ENCODE measurements around the gene DNMT1. TPM values are rescaled to one million over a fixed set of nuclear protein-coding genes. Genes with fewer than 3 reads are reported as not detected.

Gene DNMT1
- total RNA-seq, 1 donor, result 53.0 TPM

- no peaks in the 10 kb centered on the region for H3K27me3 ChIP-seq (ENCODE audit: insufficient read depth, low read length)
- H3K4me3 ChIP-seq (ENCODE audit: low read length), result no peak overlapping the region
- H3K4me1 ChIP-seq (ENCODE audit: insufficient read depth, low read length), result peaks cover 2% of the 10 kb centered on the region
- no peaks in the 10 kb centered on the region for H3K9me3 ChIP-seq (ENCODE audit: low read depth, low read length)
Observed at GRCh38 chr19:10149427-10149826, 45.3 kb downstream of the DNMT1 start.

- peaks cover 30% of the 10 kb centered on the region for H3K4me1 ChIP-seq (ENCODE audit: insufficient read depth, low read length)
- H3K9me3 ChIP-seq (ENCODE audit: low read depth, low read length), result no peaks in the 10 kb centered on the region
- no peak overlapping the region for H3K4me3 ChIP-seq (ENCODE audit: low read length)
- no peaks in the 10 kb centered on the region for H3K27me3 ChIP-seq (ENCODE audit: insufficient read depth, low read length)
Observed at GRCh38 chr19:10146142-10146541, 48.6 kb downstream of the DNMT1 start.

- H3K4me1 ChIP-seq (ENCODE audit: insufficient read depth, low read length), result peaks cover 30% of the 10 kb centered on the region
- no peaks in the 10 kb centered on the region for H3K27me3 ChIP-seq (ENCODE audit: insufficient read depth, low read length)
- no peak overlapping the region for H3K4me3 ChIP-seq (ENCODE audit: low read length)
- H3K9me3 ChIP-seq (ENCODE audit: low read depth, low read length), result no peaks in the 10 kb centered on the region
Observed at GRCh38 chr19:10145031-10145430, 49.7 kb downstream of the DNMT1 start.

GRCh38 chr19:10144361-10144760 is 50.4 kb downstream of the DNMT1 start:
- no peaks in the 10 kb centered on the region for H3K9me3 ChIP-seq (ENCODE audit: low read depth, low read length)
- no peak overlapping the region for H3K4me3 ChIP-seq (ENCODE audit: low read length)
- H3K4me1 ChIP-seq (ENCODE audit: insufficient read depth, low read length), result peaks cover 30% of the 10 kb centered on the region
- no peaks in the 10 kb centered on the region for H3K27me3 ChIP-seq (ENCODE audit: insufficient read depth, low read length)

DNA sequence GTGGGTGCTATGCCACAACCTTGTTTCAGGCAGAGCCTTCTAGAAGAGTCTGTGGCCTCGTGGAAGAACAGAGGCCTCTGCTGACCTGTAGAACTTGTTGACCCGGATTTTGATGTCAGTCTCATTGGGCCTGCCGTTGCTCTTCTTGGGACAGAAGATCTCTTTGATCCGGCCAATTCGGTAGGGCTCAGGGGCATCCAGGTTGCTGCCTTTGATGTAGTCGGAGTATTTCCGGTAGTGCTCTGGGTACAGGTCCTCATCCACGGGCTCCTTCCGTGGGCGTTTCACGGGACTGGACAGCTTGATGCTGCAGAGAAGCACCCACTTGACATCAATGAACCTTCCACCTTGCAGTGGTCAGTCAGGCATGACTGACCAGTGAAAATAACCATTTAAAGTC is 51.1 kb downstream of the DNMT1 start:
- Histone ChIP-seq H3K4me3 (ENCODE audit: low read length) (no peak overlapping the region), H3K27me3 (ENCODE audit: insufficient read depth, low read length) (no peaks in the 10 kb centered on the region), H3K4me1 (ENCODE audit: insufficient read depth, low read length) (peaks cover 30% of the 10 kb centered on the region), H3K9me3 (ENCODE audit: low read depth, low read length) (no peaks in the 10 kb centered on the region)

- no peaks in the 10 kb centered on the region for H3K9me3 ChIP-seq (ENCODE audit: low read depth, low read length)
- H3K4me3 ChIP-seq (ENCODE audit: low read length), result no peak overlapping the region
- H3K27me3 ChIP-seq (ENCODE audit: insufficient read depth, low read length), result no peaks in the 10 kb centered on the region
- H3K4me1 ChIP-seq (ENCODE audit: insufficient read depth, low read length), result peaks cover 30% of the 10 kb centered on the region
Observed at GRCh38 chr19:10142701-10143375, 51.9 kb downstream of the DNMT1 start.

DNA sequence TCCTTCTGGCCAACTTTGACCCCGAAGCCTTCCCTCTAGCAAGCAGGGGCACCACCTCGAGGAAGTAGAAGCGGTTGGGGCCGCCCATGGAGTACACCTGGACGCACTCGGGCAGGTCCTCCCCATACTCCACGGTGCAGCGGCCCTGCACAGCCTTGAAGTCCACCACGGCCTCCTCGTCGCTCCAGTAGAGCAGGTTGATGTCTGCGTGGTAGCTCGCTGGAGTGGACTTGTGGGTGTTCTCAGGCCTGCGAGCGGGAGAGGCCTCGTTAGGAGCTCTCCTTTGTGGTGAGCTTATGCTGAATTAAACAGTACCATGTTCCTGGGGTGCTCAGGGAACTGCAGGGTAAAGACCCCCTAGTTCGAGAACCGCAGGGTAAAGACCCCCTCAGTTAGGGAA is 52.8 kb downstream of the DNMT1 start:
- Histone ChIP-seq H3K4me3 (ENCODE audit: low read length) (no peak overlapping the region), H3K4me1 (ENCODE audit: insufficient read depth, low read length) (peaks cover 30% of the 10 kb centered on the region), H3K9me3 (ENCODE audit: low read depth, low read length) (no peaks in the 10 kb centered on the region), H3K27me3 (ENCODE audit: insufficient read depth, low read length) (no peaks in the 10 kb centered on the region)

- Histone ChIP-seq H3K9me3 (ENCODE audit: low read depth, low read length) (no peaks in the 10 kb centered on the region), H3K4me1 (ENCODE audit: insufficient read depth, low read length) (peaks cover 30% of the 10 kb centered on the region), H3K4me3 (ENCODE audit: low read length) (no peak overlapping the region), H3K27me3 (ENCODE audit: insufficient read depth, low read length) (no peaks in the 10 kb centered on the region)
Observed at GRCh38 chr19:10141479-10141878, 53.3 kb downstream of the DNMT1 start.

DNA sequence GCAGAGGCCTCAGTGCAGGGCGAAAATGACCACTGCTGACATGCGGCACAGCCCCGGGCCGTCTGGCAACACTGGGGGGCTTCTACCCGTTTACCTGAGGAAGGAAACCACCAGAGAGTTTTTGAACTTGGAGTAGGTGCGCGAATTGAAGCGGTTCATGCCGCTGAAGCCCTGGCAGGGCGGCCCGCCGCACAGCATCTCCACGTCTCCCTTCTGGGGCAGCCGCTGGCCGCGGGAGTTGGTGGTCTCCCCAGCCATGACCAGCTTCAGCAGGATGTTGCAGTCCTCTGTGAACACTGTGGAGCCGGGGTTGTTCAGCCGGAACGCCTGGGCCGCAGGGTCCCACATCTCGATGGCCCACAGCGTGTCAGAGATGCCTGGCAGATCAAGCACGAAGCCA is 54.8 kb downstream of the DNMT1 start:
- Histone ChIP-seq H3K4me1 (ENCODE audit: insufficient read depth, low read length) (peaks cover 30% of the 10 kb centered on the region), H3K27me3 (ENCODE audit: insufficient read depth, low read length) (no peaks in the 10 kb centered on the region), H3K4me3 (ENCODE audit: low read length) (no peak overlapping the region), H3K9me3 (ENCODE audit: low read depth, low read length) (no peaks in the 10 kb centered on the region)

DNA sequence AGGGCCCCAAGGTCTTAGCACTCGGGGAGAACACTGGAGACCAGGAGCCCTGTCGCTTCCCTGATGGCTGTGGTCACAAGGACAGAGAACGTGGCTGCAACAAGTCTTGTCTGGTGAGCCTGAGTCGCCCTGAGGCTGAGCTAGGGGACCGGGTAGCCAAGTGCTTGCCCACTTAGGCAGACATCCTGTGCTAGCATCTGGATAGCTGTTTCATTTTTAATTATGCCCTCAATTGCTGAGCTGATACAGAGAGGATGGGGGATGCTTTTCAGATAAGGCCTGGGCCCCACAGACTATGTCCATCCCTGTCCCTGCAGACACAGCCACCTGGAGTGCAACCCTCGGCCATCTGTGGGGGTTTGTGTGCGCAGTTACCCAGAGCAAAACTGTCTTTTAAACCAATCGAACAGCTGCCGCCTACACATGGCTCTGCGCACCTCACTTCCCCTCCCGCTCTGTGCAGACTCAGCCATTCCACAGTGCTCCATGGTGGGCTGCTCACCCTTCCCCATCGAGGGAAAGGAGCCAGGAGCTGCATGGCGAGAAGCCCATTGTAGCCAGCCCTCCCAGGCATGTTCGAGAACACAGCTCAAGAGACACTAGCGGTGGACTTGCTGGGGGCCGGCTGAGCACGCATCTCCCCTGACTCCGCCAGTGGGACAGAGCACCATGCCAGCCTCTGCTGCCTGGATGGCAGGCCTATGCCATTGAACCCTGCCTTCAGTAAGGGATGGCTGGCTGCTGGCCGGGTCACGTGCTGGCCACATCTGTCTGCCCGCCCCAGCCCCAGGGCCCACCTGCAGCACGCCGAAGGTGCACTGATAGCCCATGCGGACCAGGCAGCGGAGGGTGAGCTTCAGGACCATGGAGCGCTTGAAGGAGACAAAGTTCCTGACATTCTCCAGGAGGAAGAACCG is 55.6 kb downstream of the DNMT1 start:
- Histone ChIP-seq H3K9me3 (ENCODE audit: low read depth, low read length) (no peaks in the 10 kb centered on the region), H3K4me3 (ENCODE audit: low read length) (no peak overlapping the region), H3K4me1 (ENCODE audit: insufficient read depth, low read length) (peaks cover 26% of the 10 kb centered on the region), H3K27me3 (ENCODE audit: insufficient read depth, low read length) (no peaks in the 10 kb centered on the region)

GRCh38 chr19:10137751-10138682 is 56.7 kb downstream of the DNMT1 start:
- Histone ChIP-seq H3K4me1 (ENCODE audit: insufficient read depth, low read length) (peaks cover 15% of the 10 kb centered on the region), H3K27me3 (ENCODE audit: insufficient read depth, low read length) (no peaks in the 10 kb centered on the region), H3K9me3 (ENCODE audit: low read depth, low read length) (no peaks in the 10 kb centered on the region), H3K4me3 (ENCODE audit: low read length) (no peak overlapping the region)

DNA sequence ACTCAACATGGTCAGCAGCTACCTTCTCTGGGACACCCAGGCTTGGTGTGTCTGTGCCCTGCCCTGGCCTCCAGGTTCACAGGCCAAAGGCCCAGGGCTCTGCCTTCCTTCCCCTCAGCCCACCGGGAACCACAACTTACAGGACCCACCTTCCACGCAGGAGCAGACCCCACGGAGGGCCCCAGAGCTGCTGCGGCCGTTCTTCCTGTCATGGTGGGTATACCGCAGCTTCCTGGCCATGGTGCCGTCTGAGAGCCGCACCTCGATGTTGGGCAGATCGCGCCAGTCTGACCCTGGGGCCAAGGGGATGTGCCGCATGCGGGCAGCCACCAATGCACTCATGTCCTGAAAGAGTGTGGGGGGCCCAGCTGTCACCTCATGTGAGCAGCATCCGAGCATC is 57.8 kb downstream of the DNMT1 start:
- H3K4me1 ChIP-seq (ENCODE audit: insufficient read depth, low read length), result peaks cover 7% of the 10 kb centered on the region
- no peaks in the 10 kb centered on the region for H3K9me3 ChIP-seq (ENCODE audit: low read depth, low read length)
- no peak overlapping the region for H3K4me3 ChIP-seq (ENCODE audit: low read length)
- no peaks in the 10 kb centered on the region for H3K27me3 ChIP-seq (ENCODE audit: insufficient read depth, low read length)

GRCh38 chr19:10135551-10136334 is 59.0 kb downstream of the DNMT1 start:
- peaks cover 3% of the 10 kb centered on the region for H3K4me1 ChIP-seq (ENCODE audit: insufficient read depth, low read length)
- H3K4me3 ChIP-seq (ENCODE audit: low read length), result no peak overlapping the region
- H3K27me3 ChIP-seq (ENCODE audit: insufficient read depth, low read length), result no peaks in the 10 kb centered on the region
- no peaks in the 10 kb centered on the region for H3K9me3 ChIP-seq (ENCODE audit: low read depth, low read length)

GRCh38 chr19:10134040-10134439 is 60.7 kb downstream of the DNMT1 start:
- Histone ChIP-seq H3K4me1 (ENCODE audit: insufficient read depth, low read length) (peaks cover 3% of the 10 kb centered on the region), H3K27me3 (ENCODE audit: insufficient read depth, low read length) (no peaks in the 10 kb centered on the region), H3K4me3 (ENCODE audit: low read length) (no peak overlapping the region), H3K9me3 (ENCODE audit: low read depth, low read length) (no peaks in the 10 kb centered on the region)

All from mononuclear cell (primary cell).